Chondrocyte (in vitro differentiated cells): ENCODE data around the gene BCKDK. TPM values are rescaled to one million over a fixed set of nuclear protein-coding genes. Genes with fewer than 3 reads are reported as not detected.
A peak's percentile ranks its signal among the peaks of the same experiment; 100 is the strongest.

Source experiments
- DNase-seq: peaks from one replicate; pipeline ENCODE4 v3.0.0; 2021; ENCODE audit warnings: mixed read lengths, low spot score
- H3K27ac Mint-ChIP-seq: one replicate; pipeline ENCODE4 v1.8.0; 2021; ENCODE audit warnings: mild to moderate bottlenecking, moderate library complexity, mixed read lengths; ENCODE audit not compliant: unreplicated experiment
- H3K27me3 Mint-ChIP-seq: 2 replicates; pipeline ENCODE4 v1.8.0; 2021; ENCODE audit warnings: low read depth, mixed read lengths
- H3K36me3 Mint-ChIP-seq: 2 replicates; pipeline ENCODE4 v1.8.0; 2021; ENCODE audit warnings: low read depth, mixed read lengths
- H3K4me1 Mint-ChIP-seq: 2 replicates; pipeline ENCODE4 v1.8.0; 2021; ENCODE audit warnings: low read depth, mild to moderate bottlenecking, mixed read lengths
- H3K4me3 Mint-ChIP-seq: one replicate; pipeline ENCODE4 v1.8.0; 2021; ENCODE audit warnings: mild to moderate bottlenecking, moderate library complexity, mixed read lengths; ENCODE audit not compliant: unreplicated experiment
- H3K9me3 Mint-ChIP-seq: 2 replicates; pipeline ENCODE4 v1.8.0; 2021; ENCODE audit warnings: low read depth, mixed read lengths
- CTCF ChIP-seq: fragments of 200-600 bp; sonication (generic); IDR thresholded peaks from 2 replicates; pipeline ENCODE4 v1.5.0; 2021; ENCODE audit warnings: antibody characterized with exemption, mild to moderate bottlenecking, moderate library complexity
- total RNA-seq: library from RNA; stranded (reverse); gene quantifications from 3 replicates; pipeline ENCODE4 v1.2.1, GENCODE V29; 2021

The BCKDK gene
- total RNA-seq, 1 donor from 2014 or later: 36.3 TPM

DNA sequence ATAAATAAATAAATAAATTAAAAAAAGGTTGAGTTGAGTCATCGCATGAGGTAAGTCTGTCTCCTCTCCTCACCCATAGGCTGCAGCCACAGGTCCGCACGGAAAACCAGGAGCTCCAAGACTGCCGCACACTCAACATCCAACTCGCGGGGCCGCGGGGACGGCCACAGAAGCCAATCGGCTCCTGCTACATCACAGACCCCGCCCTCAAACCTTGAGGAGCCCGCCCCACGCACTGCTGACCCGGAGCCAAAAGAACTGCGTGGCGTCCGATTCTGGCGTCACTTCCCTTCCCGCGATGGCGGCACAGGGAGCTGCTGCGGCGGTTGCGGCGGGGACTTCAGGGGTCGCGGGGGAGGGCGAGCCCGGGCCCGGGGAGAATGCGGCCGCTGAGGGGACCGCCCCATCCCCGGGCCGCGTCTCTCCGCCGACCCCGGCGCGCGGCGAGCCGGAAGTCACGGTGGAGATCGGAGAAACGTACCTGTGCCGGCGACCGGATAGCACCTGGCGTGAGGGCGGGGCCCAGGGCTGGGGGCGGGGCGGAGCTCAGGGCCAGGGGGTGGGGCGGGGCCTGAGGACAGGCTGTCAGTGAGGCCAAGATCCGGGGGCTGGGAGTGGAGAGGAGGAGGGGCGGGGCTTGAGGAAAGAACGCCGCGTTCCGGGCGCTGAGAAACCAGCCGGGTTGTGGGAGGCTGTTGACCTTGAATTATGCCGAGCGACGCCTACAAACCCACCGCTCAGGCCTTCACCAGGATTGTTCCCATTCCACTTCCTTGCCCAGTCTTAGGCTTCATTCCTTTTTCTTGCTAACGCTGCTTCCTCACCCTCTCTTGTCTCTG lies 9.4 kb downstream of the BCKDK start, which contains the start of gene KAT8:
KAT8 (plus strand) TSS at position 281 of the 839 bp plus-strand sequence; CDS start at position 299, 18 bp downstream.
- peaks cover 13% of the 10 kb centered on the region for H3K4me1 Mint-ChIP-seq
- no peaks in the 10 kb centered on the region for H3K27me3 Mint-ChIP-seq
- TF ChIP-seq CTCF: peak; percentile 14
- H3K27ac Mint-ChIP-seq: peak within 1 kb of the TSS; percentile 98
- H3K9me3 Mint-ChIP-seq: no peaks in the 10 kb centered on the region
- peak; percentile 99 for DNase-seq
- H3K36me3 Mint-ChIP-seq: peaks cover 10% of the 10 kb centered on the region
- peak within 1 kb of the TSS; percentile 94 for H3K4me3 Mint-ChIP-seq

DNA sequence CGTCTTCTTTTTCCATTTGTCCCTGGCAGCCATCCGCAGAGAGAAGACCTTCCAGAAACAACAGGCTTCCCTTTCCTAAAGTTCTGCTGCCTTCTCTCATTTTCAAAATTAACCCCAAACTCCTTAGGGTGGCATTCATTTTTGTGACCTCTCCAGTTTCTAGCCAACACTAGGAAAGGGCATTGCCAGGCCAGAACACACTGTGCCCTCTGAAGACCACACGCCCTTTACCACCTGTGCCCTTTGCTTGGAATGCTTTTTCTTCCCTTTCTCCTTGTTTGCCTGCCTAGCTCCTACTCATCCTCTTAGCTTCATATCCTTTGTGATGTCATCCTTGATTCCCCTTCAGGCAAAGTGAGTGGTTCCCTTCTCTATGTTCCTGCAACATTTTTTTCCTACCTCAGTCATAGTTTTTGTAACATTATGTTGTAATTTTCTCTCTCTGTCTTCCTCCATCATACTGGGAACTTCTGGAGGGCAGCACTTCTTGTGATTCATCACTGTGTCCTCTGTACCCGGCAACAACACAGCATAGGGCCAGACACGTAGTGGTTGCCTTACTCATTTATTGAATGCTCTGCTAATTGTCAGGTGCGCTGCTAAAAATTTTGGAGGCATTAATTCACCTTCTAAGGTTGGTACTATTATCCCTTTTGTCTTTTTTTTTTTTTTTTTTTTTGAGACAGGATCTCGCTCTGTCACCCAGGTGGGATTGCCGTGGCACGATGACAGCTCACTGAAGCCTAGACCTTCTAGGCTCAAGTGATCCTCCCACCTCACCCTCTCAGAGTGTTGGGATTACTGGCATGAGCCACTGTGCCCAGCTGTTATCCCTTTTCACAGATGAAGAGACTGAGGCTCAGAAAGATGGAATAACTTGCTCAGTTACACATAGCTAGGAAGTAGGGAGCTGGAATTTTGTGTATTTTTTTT lies 10.3 kb downstream of the BCKDK start:
- DNase-seq: no peak
- no peaks in the 10 kb centered on the region for H3K27me3 Mint-ChIP-seq
- peaks cover 10% of the 10 kb centered on the region for H3K36me3 Mint-ChIP-seq
- H3K27ac Mint-ChIP-seq: peak overlapping the region; percentile 98
- peak overlapping the region; percentile 94 for H3K4me3 Mint-ChIP-seq
- no peak for TF ChIP-seq CTCF
- H3K9me3 Mint-ChIP-seq: no peaks in the 10 kb centered on the region
- H3K4me1 Mint-ChIP-seq: peaks cover 13% of the 10 kb centered on the region

DNA sequence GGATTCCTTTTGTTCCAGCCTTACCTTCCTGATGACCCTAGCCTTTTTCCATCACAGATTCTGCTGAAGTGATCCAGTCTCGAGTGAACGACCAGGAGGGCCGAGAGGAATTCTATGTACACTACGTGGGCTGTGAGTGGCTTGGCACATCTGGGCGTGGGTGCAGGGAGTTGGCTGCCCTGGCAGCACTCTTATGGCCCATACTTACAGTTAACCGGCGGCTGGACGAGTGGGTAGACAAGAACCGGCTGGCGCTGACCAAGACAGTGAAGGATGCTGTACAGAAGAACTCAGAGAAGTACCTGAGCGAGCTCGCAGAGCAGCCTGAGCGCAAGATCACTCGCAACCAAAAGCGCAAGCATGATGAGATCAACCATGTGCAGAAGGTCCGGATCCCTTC lies 11.9 kb downstream of the BCKDK start:
- H3K4me1 Mint-ChIP-seq: peaks cover 13% of the 10 kb centered on the region
- no peak overlapping the region for H3K27ac Mint-ChIP-seq
- H3K4me3 Mint-ChIP-seq: no peak overlapping the region
- no peak for DNase-seq
- no peaks in the 10 kb centered on the region for H3K9me3 Mint-ChIP-seq
- peaks cover 10% of the 10 kb centered on the region for H3K36me3 Mint-ChIP-seq
- no peak for TF ChIP-seq CTCF
- no peaks in the 10 kb centered on the region for H3K27me3 Mint-ChIP-seq

- Mint-ChIP-seq H3K9me3 (no peaks in the 10 kb centered on the region), H3K4me3 (no peak overlapping the region), H3K27ac (no peak overlapping the region), H3K27me3 (no peaks in the 10 kb centered on the region), H3K36me3 (peaks cover 9% of the 10 kb centered on the region), H3K4me1 (no peaks in the 10 kb centered on the region)
- TF ChIP-seq CTCF: no peak
- no peak for DNase-seq
These were observed 17.7 kb downstream of the BCKDK start for GRCh38 chr16:31125844-31126243.

DNA sequence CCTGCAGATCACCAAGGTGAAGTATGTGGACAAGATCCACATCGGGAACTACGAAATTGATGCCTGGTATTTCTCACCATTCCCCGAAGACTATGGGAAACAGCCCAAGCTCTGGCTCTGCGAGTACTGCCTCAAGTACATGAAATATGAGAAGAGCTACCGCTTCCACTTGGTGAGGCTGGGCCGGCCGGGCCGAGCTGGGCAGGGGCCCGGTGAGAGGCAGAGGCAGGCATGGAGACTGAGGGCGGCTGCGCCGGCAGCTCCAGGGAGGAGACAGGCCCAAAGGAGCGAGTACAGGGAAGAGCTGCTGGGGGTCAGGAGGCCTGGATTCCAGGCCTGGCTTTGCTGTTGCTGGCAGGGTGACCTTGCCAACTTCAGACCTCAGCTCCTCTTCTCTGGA lies 19.0 kb downstream of the BCKDK start:
- no peaks in the 10 kb centered on the region for H3K27me3 Mint-ChIP-seq
- peaks cover 6% of the 10 kb centered on the region for H3K36me3 Mint-ChIP-seq
- no peaks in the 10 kb centered on the region for H3K9me3 Mint-ChIP-seq
- no peak for DNase-seq
- H3K4me1 Mint-ChIP-seq: no peaks in the 10 kb centered on the region
- no peak for TF ChIP-seq CTCF
- H3K27ac Mint-ChIP-seq: no peak overlapping the region
- no peak overlapping the region for H3K4me3 Mint-ChIP-seq
